Measurements from ENCODE around the gene SMTNL2.

The SMTNL2 gene

GRCh38 chr17:4610162-4610561 is 25.8 kb downstream of the SMTNL2 start:
- H3K4me3 ChIP-seq (replicated peaks in 1 of 2; ENCODE audit: low read depth in 2 of 2, low read length in 2 of 2) = no peak overlapping the region
- TF ChIP-seq CTCF (IDR thresholded peaks at IDR 0.05; ENCODE audit: low read depth, low read length) = no peak
- no peak for DNase-seq (ENCODE audit: low read depth in 2 of 2)

GRCh38 chr17:4610656-4611055 is 26.3 kb downstream of the SMTNL2 start:
- no peak for TF ChIP-seq CTCF (IDR thresholded peaks at IDR 0.05; ENCODE audit: low read depth, low read length)
- H3K4me3 ChIP-seq (replicated peaks in 1 of 2; ENCODE audit: low read depth in 2 of 2, low read length in 2 of 2) = no peak overlapping the region
- DNase-seq (ENCODE audit: low read depth in 2 of 2) = no peak

- DNase-seq (ENCODE audit: low read depth in 2 of 2) = no peak
- H3K4me3 ChIP-seq (replicated peaks in 1 of 2; ENCODE audit: low read depth in 2 of 2, low read length in 2 of 2) = no peak overlapping the region
- no peak for TF ChIP-seq CTCF (IDR thresholded peaks at IDR 0.05; ENCODE audit: low read depth, low read length)
Measured at GRCh38 chr17:4616476-4616875, 32.1 kb downstream of the SMTNL2 start.

GRCh38 chr17:4617090-4617489 is 32.8 kb downstream of the SMTNL2 start:
- no peak overlapping the region for H3K4me3 ChIP-seq (replicated peaks in 1 of 2; ENCODE audit: low read depth in 2 of 2, low read length in 2 of 2)

GRCh38 chr17:4617590-4618351 is 33.4 kb downstream of the SMTNL2 start:
- TF ChIP-seq CTCF (IDR thresholded peaks at IDR 0.05; ENCODE audit: low read depth, low read length) = no peak
- H3K4me3 ChIP-seq (replicated peaks in 1 of 2; ENCODE audit: low read depth in 2 of 2, low read length in 2 of 2) = no peak overlapping the region
- DNase-seq (ENCODE audit: low read depth in 2 of 2) = no peak

More at GRCh38 chr17:4617090-4617489, 32.8 kb downstream of the SMTNL2 start:
- DNase-seq (ENCODE audit: low read depth in 2 of 2) = no peak
- TF ChIP-seq CTCF (IDR thresholded peaks at IDR 0.05; ENCODE audit: low read depth, low read length) = no peak

GRCh38 chr17:4620531-4621101 is 36.3 kb downstream of the SMTNL2 start:
- no peak for TF ChIP-seq CTCF (IDR thresholded peaks at IDR 0.05; ENCODE audit: low read depth, low read length)
- DNase-seq (ENCODE audit: low read depth in 2 of 2) = no peak
- H3K4me3 ChIP-seq (replicated peaks in 1 of 2; ENCODE audit: low read depth in 2 of 2, low read length in 2 of 2) = no peak overlapping the region
